ENCODE measurements around the gene SKIL. TPM values are rescaled to one million over a fixed set of nuclear protein-coding genes. Genes with fewer than 3 reads are reported as not detected.

Gene SKIL
- total and polyA plus RNA-seq, 12 donors, result 8.7 to 52.1 (median 42.0) TPM

DNA sequence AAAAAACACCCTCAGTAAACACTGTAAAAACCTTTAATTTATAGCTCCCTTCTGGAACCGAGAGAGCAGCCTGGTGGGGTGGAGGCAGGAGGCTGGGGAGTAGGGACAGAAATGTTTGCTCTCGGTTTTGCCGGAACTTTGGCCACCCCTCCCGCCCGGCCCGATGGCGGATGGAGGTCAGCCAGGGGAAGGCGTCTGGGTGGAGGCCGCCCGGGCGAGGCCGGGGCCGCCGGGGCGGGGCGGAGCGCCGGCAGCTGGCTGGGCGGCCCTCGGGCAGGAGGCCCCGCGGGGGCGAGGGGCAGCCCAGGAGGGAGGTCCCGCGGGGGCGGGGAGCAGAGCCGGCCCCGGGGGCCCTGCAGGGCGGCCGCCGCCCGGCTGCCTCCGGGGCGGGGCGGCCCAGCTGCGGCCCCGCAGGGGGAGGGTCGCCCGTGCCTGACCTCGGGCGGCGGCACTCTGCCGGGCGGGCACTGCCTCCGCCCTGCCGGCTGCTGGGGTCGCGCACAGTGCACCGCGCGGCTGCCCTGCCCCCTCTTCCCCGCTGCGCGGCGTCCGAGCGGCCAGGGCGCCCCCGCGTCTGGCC, 829 bp upstream of the SKIL start:
- 0 to 3% (median 0%) methylated on average over 3 to 59 of the region's 60 CpGs for WGBS, 4 donors
- H3K27me3 ChIP-seq, result no peaks in the 10 kb centered on the region

DNA sequence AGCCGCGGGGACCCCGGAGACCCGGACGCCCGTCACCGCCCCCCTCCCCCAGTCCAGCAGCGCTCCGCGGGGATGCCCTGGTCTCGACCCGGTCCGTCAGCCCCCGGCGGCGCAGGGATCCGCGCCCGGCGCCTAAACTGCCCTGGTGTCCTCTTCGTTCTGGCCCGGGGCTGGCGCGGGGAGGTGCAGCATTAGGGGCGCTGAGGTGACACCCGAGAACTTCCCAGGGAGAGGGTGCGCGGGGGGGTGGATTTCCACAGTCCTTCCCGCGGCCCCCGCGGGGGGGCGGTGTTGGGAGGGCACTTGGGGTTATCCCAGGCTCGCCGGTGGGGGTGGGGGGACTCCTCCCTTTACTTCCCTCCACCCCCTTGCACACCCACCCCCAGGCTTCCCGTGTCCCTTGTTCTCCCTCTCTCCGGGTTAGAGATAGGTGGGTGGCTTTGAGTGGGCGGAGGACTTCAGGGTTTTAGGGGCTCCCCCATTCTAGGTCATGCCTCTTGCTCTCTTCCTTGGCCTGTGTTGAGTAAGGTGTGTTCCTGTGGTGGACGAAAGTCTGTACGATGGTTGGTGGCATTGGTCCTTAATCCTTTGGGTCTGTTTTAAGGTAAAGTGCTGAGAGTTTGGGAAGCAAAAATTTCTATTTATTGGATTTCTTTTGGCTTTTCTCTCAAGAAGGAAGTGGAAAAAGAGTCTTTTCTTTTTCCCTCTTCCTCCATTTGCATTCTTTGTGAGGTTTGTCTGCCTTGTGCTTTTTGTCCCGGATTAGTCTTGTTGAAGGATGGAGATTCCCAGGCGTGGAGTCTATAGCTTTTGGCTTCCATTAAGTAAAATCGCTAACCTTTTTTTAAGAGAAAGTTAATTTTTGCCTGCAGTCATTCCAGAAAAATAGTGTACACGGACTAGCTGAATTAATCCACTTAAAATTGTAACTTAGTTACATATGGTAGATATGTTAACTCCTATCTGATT, 811 bp downstream of the SKIL start:
- intact Hi-C loops (cut with DNase I), result no loop called here
- H3K4me1 ChIP-seq (replicated peaks in 1 of 2), result peaks cover 31 to 44% of the 10 kb centered on the region in 2 donors
- H3K36me3 ChIP-seq (replicated peaks in 1 of 2), result no peaks in the 10 kb centered on the region
- peak overlapping the region; percentile 79 to 98 (median 90) for H3K4me3 ChIP-seq
- H3K9me3 ChIP-seq (replicated peaks in 1 of 3), result no peaks in the 10 kb centered on the region
- DNase-seq, result peak; percentile 82 to 93 (median 89)
- H3K27me3 ChIP-seq, result no peaks in the 10 kb centered on the region
- WGBS, 4 donors, result 3 to 7% (median 4%) methylated on average over 9 to 44 of the region's 44 CpGs
- peak overlapping the region; percentile 99 to 100 (median 99) for H3K27ac ChIP-seq
- TF ChIP-seq, protein P1, sequence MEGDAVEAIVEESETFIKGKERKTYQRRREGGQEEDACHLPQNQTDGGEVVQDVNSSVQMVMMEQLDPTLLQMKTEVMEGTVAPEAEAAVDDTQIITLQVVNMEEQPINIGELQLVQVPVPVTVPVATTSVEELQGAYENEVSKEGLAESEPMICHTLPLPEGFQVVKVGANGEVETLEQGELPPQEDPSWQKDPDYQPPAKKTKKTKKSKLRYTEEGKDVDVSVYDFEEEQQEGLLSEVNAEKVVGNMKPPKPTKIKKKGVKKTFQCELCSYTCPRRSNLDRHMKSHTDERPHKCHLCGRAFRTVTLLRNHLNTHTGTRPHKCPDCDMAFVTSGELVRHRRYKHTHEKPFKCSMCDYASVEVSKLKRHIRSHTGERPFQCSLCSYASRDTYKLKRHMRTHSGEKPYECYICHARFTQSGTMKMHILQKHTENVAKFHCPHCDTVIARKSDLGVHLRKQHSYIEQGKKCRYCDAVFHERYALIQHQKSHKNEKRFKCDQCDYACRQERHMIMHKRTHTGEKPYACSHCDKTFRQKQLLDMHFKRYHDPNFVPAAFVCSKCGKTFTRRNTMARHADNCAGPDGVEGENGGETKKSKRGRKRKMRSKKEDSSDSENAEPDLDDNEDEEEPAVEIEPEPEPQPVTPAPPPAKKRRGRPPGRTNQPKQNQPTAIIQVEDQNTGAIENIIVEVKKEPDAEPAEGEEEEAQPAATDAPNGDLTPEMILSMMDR (IDR thresholded peaks at IDR 0.05), result peak in 4 of 6 experiments; percentile 12 to 20 (median 18)
- no peak for TF ChIP-seq POLR2A (IDR thresholded peaks at IDR 0.05)

More for the DNA sequence above, 829 bp upstream of the SKIL start:
- Histone ChIP-seq H3K4me1 (replicated peaks in 1 of 2) (peaks cover 30 to 33% of the 10 kb centered on the region in 2 donors), H3K36me3 (replicated peaks in 1 of 2) (no peaks in the 10 kb centered on the region), H3K9me3 (replicated peaks in 1 of 3) (no peaks in the 10 kb centered on the region), H3K4me3 (peak overlapping the region in 2 of 4 donors; percentile 86 to 93), H3K27ac (peak overlapping the region; percentile 92 to 100 (median 99))
- peak; percentile 48 to 59 for TF ChIP-seq POLR2A (IDR thresholded peaks at IDR 0.05)
- TF ChIP-seq, protein P1 (IDR thresholded peaks at IDR 0.05), result peak in 1 of 6 experiments; percentile 34
- intact Hi-C loops (cut with DNase I), result no loop called here
- peak; percentile 82 to 89 (median 86) for DNase-seq

DNA sequence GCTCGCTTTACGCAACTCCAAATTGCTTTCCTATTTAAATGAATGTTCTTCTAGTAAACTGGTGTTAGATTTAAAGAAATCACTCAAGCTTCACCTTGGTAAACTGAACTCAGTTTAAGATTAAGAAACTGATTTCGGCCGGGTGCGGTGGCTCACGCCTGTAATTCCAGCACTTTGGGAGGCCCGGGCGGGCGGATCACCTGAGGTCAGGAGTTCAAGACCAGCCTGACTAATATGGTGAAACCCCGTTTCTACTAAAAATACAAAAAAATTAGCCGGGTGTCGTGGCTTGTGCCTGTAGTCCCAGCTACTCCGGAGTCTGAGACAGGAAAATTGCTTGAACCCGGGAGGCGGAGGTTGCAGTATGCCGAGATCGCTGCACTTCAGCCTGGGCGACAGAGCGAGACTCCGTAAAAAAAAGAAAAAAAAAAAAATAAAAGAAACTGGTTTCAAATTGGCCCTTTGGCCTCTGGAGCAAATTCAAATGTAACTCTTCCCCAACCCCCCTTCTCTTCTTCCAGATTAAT, 1.7 kb downstream of the SKIL start:
- DNase-seq, result no peak
- intact Hi-C loops (cut with DNase I), result no loop called here
- Histone ChIP-seq H3K27ac (peak overlapping the region in 4 of 5 donors; percentile 99 to 100 (median 99)), H3K9me3 (replicated peaks in 1 of 3) (no peaks in the 10 kb centered on the region), H3K4me3 (peak overlapping the region in 1 of 4 donors; percentile 86), H3K27me3 (no peaks in the 10 kb centered on the region), H3K36me3 (replicated peaks in 1 of 2) (no peaks in the 10 kb centered on the region), H3K4me1 (replicated peaks in 1 of 2) (peaks cover 31 to 49% of the 10 kb centered on the region in 2 donors)
- TF ChIP-seq POLR2A (IDR thresholded peaks at IDR 0.05), result no peak
- TF ChIP-seq, protein P1 (IDR thresholded peaks at IDR 0.05), result no peak
- 64 to 83% (median 70%) methylated on average over 20 of the region's 20 CpGs for WGBS, 4 donors

DNA sequence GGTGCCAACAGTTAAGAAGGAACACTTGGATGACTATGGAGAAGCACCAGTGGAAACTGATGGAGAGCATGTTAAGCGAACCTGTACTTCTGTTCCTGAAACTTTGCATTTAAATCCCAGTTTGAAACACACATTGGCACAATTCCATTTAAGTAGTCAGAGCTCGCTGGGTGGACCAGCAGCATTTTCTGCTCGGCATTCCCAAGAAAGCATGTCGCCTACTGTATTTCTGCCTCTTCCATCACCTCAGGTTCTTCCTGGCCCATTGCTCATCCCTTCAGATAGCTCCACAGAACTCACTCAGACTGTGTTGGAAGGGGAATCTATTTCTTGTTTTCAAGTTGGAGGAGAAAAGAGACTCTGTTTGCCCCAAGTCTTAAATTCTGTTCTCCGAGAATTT, 3.0 kb downstream of the SKIL start:
- intact Hi-C loops (cut with DNase I), result no loop called here

More for the DNA sequence above, 3.0 kb downstream of the SKIL start:
- H3K36me3 ChIP-seq (replicated peaks in 1 of 2), result no peaks in the 10 kb centered on the region
- no peaks in the 10 kb centered on the region for H3K27me3 ChIP-seq
- no peaks in the 10 kb centered on the region for H3K9me3 ChIP-seq (replicated peaks in 1 of 3)
- peaks cover 31 to 54% of the 10 kb centered on the region in 2 donors for H3K4me1 ChIP-seq (replicated peaks in 1 of 2)
- no peak overlapping the region for H3K27ac ChIP-seq
- peak overlapping the region in 1 of 4 donors; percentile 4 for H3K4me3 ChIP-seq
- no peak for DNase-seq
- WGBS, 4 donors, result 90 to 97% (median 93%) methylated on average over 5 of the region's 5 CpGs
- TF ChIP-seq, protein P1 (IDR thresholded peaks at IDR 0.05), result no peak
- no peak for TF ChIP-seq POLR2A (IDR thresholded peaks at IDR 0.05)

All from adrenal gland (tissue), 12 donors.